ENCODE data around the gene REC114. TPM values are rescaled to one million over a fixed set of nuclear protein-coding genes. Genes with fewer than 3 reads are reported as not detected.
"Not testable (repeated sequence)": the region's sequence is repeated elsewhere in the genome, so short reads cannot be mapped to it uniquely, and the experiment has no call there.

REC114 gene
- total and polyA plus RNA-seq, 2 experiments from 2014 or later, result not detected

- Mint-ChIP-seq H3K27me3 (ENCODE audit: insufficient read depth, low read depth, poor library complexity) (no peaks in the 10 kb centered on the region), H3K36me3 (ENCODE audit: low read depth) (peaks cover 20% of the 10 kb centered on the region), H3K4me3 (no peak overlapping the region), H3K9me3 (no peaks in the 10 kb centered on the region), H3K4me1 (peaks cover 9% of the 10 kb centered on the region; the same call in 2 of the 3 replicates), H3K27ac (no peak overlapping the region)
- H3K4me2 ChIP-seq, result no peak overlapping the region
- no peaks in the 10 kb centered on the region for H3K27me3 ChIP-seq (ENCODE audit: insufficient read depth)
- no peak overlapping the region for H2AFZ ChIP-seq
- H4K20me1 ChIP-seq (replicated peaks; ENCODE audit: insufficient read depth), result peaks cover 8% of the 10 kb centered on the region; the same call in 1 of the 2 replicates
- DNase-seq (ENCODE audit: low spot score) (no peak), ATAC-seq (no peak)
- peaks cover 15% of the 10 kb centered on the region; the same call in 1 of the 2 replicates for H3K36me3 ChIP-seq (ENCODE audit: insufficient read depth)
- no peaks in the 10 kb centered on the region for H3K9me2 ChIP-seq (ENCODE audit: insufficient read depth)
- no peak overlapping the region for H3K4me3 ChIP-seq
- TF ChIP-seq EZH2phosphoT487 (IDR thresholded peaks at IDR 0.05; ENCODE audit: unreplicated experiment) (no peak), ZNF331 (CRISPR knock-in tag; IDR thresholded peaks at IDR 0.05; ENCODE audit: low read depth) (no peak), ZNF462 (CRISPR knock-in tag; IDR thresholded peaks at IDR 0.05) (no peak), POLR2AphosphoS5 (IDR thresholded peaks at IDR 0.05; ENCODE audit: low read depth) (no peak), STAT1 (IDR thresholded peaks at IDR 0.05; ENCODE audit: unreplicated experiment) (no peak), JUNB (IDR thresholded peaks at IDR 0.05; ENCODE audit: unreplicated experiment) (no peak)
- H3F3A ChIP-seq (replicated peaks; ENCODE audit: low read depth), result no peaks in the 10 kb centered on the region
- no peak overlapping the region for H3K27ac ChIP-seq (ENCODE audit: low read depth)
- H3K4me1 ChIP-seq (ENCODE audit: insufficient read depth), result no peaks in the 10 kb centered on the region
- H3K79me2 ChIP-seq (replicated peaks; ENCODE audit: insufficient read depth), result no peaks in the 10 kb centered on the region
Observed at GRCh38 chr15:73575636-73576247, 132.8 kb downstream of the REC114 start.

GRCh38 chr15:73577593-73577992 is 134.6 kb downstream of the REC114 start:
- not testable (repeated sequence) for H3K27ac Mint-ChIP-seq; H3K27me3 ChIP-seq (ENCODE audit: insufficient read depth); H3F3A ChIP-seq (replicated peaks; ENCODE audit: low read depth); H2AFZ ChIP-seq; H3K4me3 Mint-ChIP-seq; H3K27me3 Mint-ChIP-seq (ENCODE audit: insufficient read depth, low read depth, poor library complexity); H3K4me3 ChIP-seq; H3K79me2 ChIP-seq (replicated peaks; ENCODE audit: insufficient read depth); H3K4me2 ChIP-seq; DNase-seq (ENCODE audit: low spot score); H3K4me1 ChIP-seq (ENCODE audit: insufficient read depth); H3K9me3 Mint-ChIP-seq; H4K20me1 ChIP-seq (replicated peaks; ENCODE audit: insufficient read depth); H3K4me1 Mint-ChIP-seq; ATAC-seq; H3K9me2 ChIP-seq (ENCODE audit: insufficient read depth)
- peaks cover 12% of the 10 kb centered on the region for H3K36me3 ChIP-seq (ENCODE audit: insufficient read depth)
- peaks cover 17% of the 10 kb centered on the region; the same call in 2 of the 3 replicates for H3K36me3 Mint-ChIP-seq (ENCODE audit: low read depth)
- 0 out of 2 replicates have a peak overlapping the region, but pooled peaks have one; percentile 15 for H3K27ac ChIP-seq (ENCODE audit: low read depth)
